GM23338 (cell line): ENCODE results near the gene NIT1. TPM values are rescaled to one million over a fixed set of nuclear protein-coding genes. Genes with fewer than 3 reads are reported as not detected.

Experiments
- ATAC-seq: fragments of 200-7000 bp; cut with Tn5 transposase; 3 replicates; pipeline ENCODE4 v1.9.1; 2020
- DNase-seq: peaks from one replicate; pipeline ENCODE4 v3.0.0-alpha.2; 2015; ENCODE audit warnings: low spot score
- H2AFZ ChIP-seq: fragments of 200-600 bp; sonication (generic); 2 replicates; pipeline ENCODE4 v1.8.0; 2016; ENCODE audit warnings: antibody characterized with exemption, mild to moderate bottlenecking, moderate library complexity
- H3F3A ChIP-seq: fragments of 200-600 bp; sonication (generic); replicated peaks from 2 replicates; pipeline ENCODE4 v1.8.0; 2017; ENCODE audit warnings: antibody characterized with exemption, mixed run types, low read depth
- H3K27ac ChIP-seq: fragments of 200-600 bp; sonication (generic); 2 replicates; pipeline ENCODE4 v1.6.1; 2016; ENCODE audit warnings: low read depth
- H3K27me3 ChIP-seq: fragments of 200-600 bp; sonication (generic); 2 replicates; pipeline ENCODE4 v1.8.0; 2016; ENCODE audit warnings: mild to moderate bottlenecking, mixed run types, moderate library complexity; ENCODE audit not compliant: insufficient read depth
- H3K36me3 ChIP-seq: fragments of 200-600 bp; sonication (generic); 2 replicates; pipeline ENCODE4 v1.8.0; 2016; ENCODE audit warnings: mild to moderate bottlenecking; ENCODE audit not compliant: insufficient read depth
- H3K4me1 ChIP-seq: fragments of 200-600 bp; sonication (generic); 2 replicates; pipeline ENCODE4 v1.8.0; 2016; ENCODE audit warnings: mild to moderate bottlenecking, moderate library complexity; ENCODE audit not compliant: insufficient read depth
- H3K4me2 ChIP-seq: fragments of 200-600 bp; sonication (generic); 2 replicates; pipeline ENCODE4 v1.7.1; 2017; ENCODE audit warnings: mixed run types
- H3K4me3 ChIP-seq: fragments of 200-600 bp; sonication (generic); 2 replicates; pipeline ENCODE4 v1.6.1; 2016; ENCODE audit warnings: mixed run types
- H3K79me2 ChIP-seq: fragments of 200-600 bp; sonication (generic); replicated peaks from 2 replicates; pipeline ENCODE4 v1.8.0; 2017; ENCODE audit warnings: mild to moderate bottlenecking; ENCODE audit not compliant: insufficient read depth
- H3K9me2 ChIP-seq: fragments of 200-600 bp; sonication (generic); 2 replicates; pipeline ENCODE4 v1.8.0; 2017; ENCODE audit not compliant: insufficient read depth
- H4K20me1 ChIP-seq: fragments of 200-600 bp; sonication (generic); replicated peaks from 2 replicates; pipeline ENCODE4 v1.8.0; 2017; ENCODE audit warnings: mild to moderate bottlenecking; ENCODE audit not compliant: insufficient read depth
- H3K27ac Mint-ChIP-seq: 2 replicates; pipeline ENCODE4 v1.8.0; 2020; ENCODE audit warnings: inconsistent platforms, mild to moderate bottlenecking, moderate library complexity, mixed read lengths
- H3K27me3 Mint-ChIP-seq: 3 replicates; pipeline ENCODE4 v1.8.0; 2022; ENCODE audit warnings: low read depth, mild to moderate bottlenecking, moderate library complexity, mixed read lengths, inconsistent platforms; ENCODE audit not compliant: insufficient read depth, poor library complexity
- H3K36me3 Mint-ChIP-seq: 3 replicates; pipeline ENCODE4 v1.8.0; 2021; ENCODE audit warnings: low read depth, mild to moderate bottlenecking, inconsistent platforms, moderate library complexity, mixed read lengths
- H3K4me1 Mint-ChIP-seq: 3 replicates; pipeline ENCODE4 v1.8.0; 2020; ENCODE audit warnings: mild to moderate bottlenecking, inconsistent platforms, mixed read lengths
- H3K4me3 Mint-ChIP-seq: 3 replicates; pipeline ENCODE4 v1.8.0; 2021; ENCODE audit warnings: moderate library complexity, mild to moderate bottlenecking, inconsistent platforms, mixed read lengths
- H3K9me3 Mint-ChIP-seq: 3 replicates; pipeline ENCODE4 v1.8.0; 2020; ENCODE audit warnings: moderate library complexity, mild to moderate bottlenecking, inconsistent platforms, mixed read lengths
- NANOG ChIP-seq: IDR thresholded peaks from 2 replicates; pipeline ENCODE4 v1.6.1; 2016; ENCODE audit warnings: antibody characterized with exemption, borderline replicate concordance
- POLR2AphosphoS5 ChIP-seq: IDR thresholded peaks from 2 replicates; pipeline ENCODE4 v1.6.1; 2016; ENCODE audit warnings: antibody characterized with exemption, low read depth
- REST ChIP-seq: IDR thresholded peaks from one replicate; pipeline ENCODE4 v1.6.1; 2018; ENCODE audit warnings: antibody characterized with exemption; ENCODE audit not compliant: unreplicated experiment
- STAT1 ChIP-seq: IDR thresholded peaks from one replicate; pipeline ENCODE4 v1.6.1; 2016; ENCODE audit warnings: antibody characterized with exemption; ENCODE audit not compliant: unreplicated experiment
- ZNF114 ChIP-seq: fragments of 250-450 bp; sonication (Bioruptor Pico); IDR thresholded peaks from 2 replicates; pipeline ENCODE4 v1.5.0; 2020; ENCODE audit warnings: mild to moderate bottlenecking, moderate library complexity
- ZNF331 ChIP-seq: fragments of 250-450 bp; sonication (Bioruptor Pico); IDR thresholded peaks from 2 replicates; pipeline ENCODE4 v1.5.0; 2020; ENCODE audit warnings: low read depth, mild to moderate bottlenecking, moderate library complexity
- polyA plus RNA-seq: library from polyadenylated mRNA; unstranded; fragments of >200 nt; fragmentation: Nextera tagmentation; extraction: Ambion mirVana; gene quantifications from 2 replicates; pipeline ENCODE4 v1.2.1, GENCODE V29; 2016
- total RNA-seq: library from RNA; depleted of rRNA; stranded (reverse); fragments of >200 nt; shearing (Covaris generic); gene quantifications from 2 replicates; pipeline ENCODE4 v1.2.3, GENCODE V29; 2014
- TF ChIP-seq, protein P1 (sequence below): IDR thresholded peaks from 2 replicates; pipeline ENCODE4 v1.6.1; 2016; ENCODE audit warnings: antibody characterized with exemption

Gene NIT1
- total and polyA plus RNA-seq, 2 experiments from 2014 or later = 35.9 to 43.0 TPM

DNA sequence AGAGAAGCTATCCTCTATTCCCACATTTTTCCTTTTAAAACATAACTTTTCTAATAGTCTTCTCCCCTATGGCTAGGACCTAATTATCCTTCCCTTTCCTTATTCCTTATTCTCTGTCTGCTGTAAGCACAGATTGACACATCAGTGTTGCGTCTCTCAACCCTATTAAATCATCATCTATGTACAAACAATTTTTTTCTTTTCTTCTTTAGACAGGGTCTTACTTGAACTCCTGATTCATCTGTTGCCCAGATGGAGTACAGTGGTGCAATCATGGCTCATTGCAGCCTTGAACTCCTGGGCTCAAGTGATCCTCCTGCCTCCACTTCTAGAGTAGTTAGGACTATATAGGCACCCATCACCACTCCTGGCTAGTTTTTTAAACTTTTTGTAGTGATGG, 11.5 kb upstream of the NIT1 start:
- H3K27me3 Mint-ChIP-seq = no peaks in the 10 kb centered on the region
- peaks cover 10% of the 10 kb centered on the region for H3K36me3 Mint-ChIP-seq
- H3K79me2 ChIP-seq = peaks cover 66% of the 10 kb centered on the region
- no peak for TF ChIP-seq NANOG
- TF ChIP-seq, protein P1, sequence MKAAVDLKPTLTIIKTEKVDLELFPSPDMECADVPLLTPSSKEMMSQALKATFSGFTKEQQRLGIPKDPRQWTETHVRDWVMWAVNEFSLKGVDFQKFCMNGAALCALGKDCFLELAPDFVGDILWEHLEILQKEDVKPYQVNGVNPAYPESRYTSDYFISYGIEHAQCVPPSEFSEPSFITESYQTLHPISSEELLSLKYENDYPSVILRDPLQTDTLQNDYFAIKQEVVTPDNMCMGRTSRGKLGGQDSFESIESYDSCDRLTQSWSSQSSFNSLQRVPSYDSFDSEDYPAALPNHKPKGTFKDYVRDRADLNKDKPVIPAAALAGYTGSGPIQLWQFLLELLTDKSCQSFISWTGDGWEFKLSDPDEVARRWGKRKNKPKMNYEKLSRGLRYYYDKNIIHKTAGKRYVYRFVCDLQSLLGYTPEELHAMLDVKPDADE = no peak
- TF ChIP-seq ZNF114 = no peak
- TF ChIP-seq ZNF331 (CRISPR knock-in tag) = no peak
- TF ChIP-seq STAT1 = no peak
- TF ChIP-seq REST = no peak
- no peak overlapping the region for H3K27ac Mint-ChIP-seq
- no peaks in the 10 kb centered on the region; the same call in 2 of the 3 replicates for H3K9me3 Mint-ChIP-seq
- H2AFZ ChIP-seq = no peak overlapping the region
- H3K4me3 Mint-ChIP-seq = no peak overlapping the region
- no peaks in the 10 kb centered on the region; the same call in 2 of the 3 replicates for H3K4me1 Mint-ChIP-seq
- no peak overlapping the region for H3K4me3 ChIP-seq
- no peaks in the 10 kb centered on the region; the same call in 1 of the 2 replicates for H3K36me3 ChIP-seq
- H3K27me3 ChIP-seq = no peaks in the 10 kb centered on the region
- no peak overlapping the region for H3K27ac ChIP-seq
- 0 out of 2 replicates have a peak, but pooled peaks cover 3% of the 10 kb centered on the region for H3F3A ChIP-seq
- no peaks in the 10 kb centered on the region for H3K9me2 ChIP-seq
- no peaks in the 10 kb centered on the region for H3K4me1 ChIP-seq
- no peak for ATAC-seq
- peaks cover 28% of the 10 kb centered on the region for H4K20me1 ChIP-seq
- no peak for DNase-seq
- H3K4me2 ChIP-seq = no peak overlapping the region

DNA sequence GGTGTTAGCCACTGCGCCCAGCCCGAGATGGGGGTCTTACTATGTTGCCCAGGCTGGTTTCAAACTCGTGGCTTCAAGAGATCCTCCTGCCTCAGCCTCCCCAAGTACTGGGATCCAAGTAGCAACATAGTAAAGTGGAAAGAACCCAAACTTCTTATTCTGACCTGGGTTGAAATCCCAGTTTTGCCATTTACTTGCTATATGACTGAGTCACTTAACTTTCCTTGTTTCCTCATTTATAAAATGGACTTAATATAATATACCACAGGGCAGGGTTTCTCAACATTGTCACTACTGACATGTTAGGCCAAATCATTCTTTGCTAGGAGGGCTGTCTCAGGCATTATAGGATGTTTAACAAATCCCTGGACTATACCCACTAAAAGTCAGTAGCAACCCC, 6.8 kb upstream of the NIT1 start:
- Histone ChIP-seq H3K4me3 (no peak overlapping the region), H3K4me1 (peaks cover under 1% of the 10 kb centered on the region; the same call in 1 of the 2 replicates), H3F3A (0 out of 2 replicates have a peak, but pooled peaks cover 8% of the 10 kb centered on the region), H3K4me2 (no peak overlapping the region), H3K36me3 (no peaks in the 10 kb centered on the region; the same call in 1 of the 2 replicates), H3K27me3 (no peaks in the 10 kb centered on the region), H3K9me2 (no peaks in the 10 kb centered on the region), H4K20me1 (peaks cover 45% of the 10 kb centered on the region), H2AFZ (no peak overlapping the region), H3K79me2 (peaks cover 94% of the 10 kb centered on the region), H3K27ac (no peak overlapping the region)
- no peak for TF ChIP-seq POLR2AphosphoS5
- no peak for TF ChIP-seq REST
- DNase-seq (no peak), ATAC-seq (no peak)
- Mint-ChIP-seq H3K27me3 (no peaks in the 10 kb centered on the region), H3K9me3 (no peaks in the 10 kb centered on the region), H3K4me1 (no peaks in the 10 kb centered on the region; the same call in 2 of the 3 replicates), H3K36me3 (peaks cover 4% of the 10 kb centered on the region; the same call in 1 of the 3 replicates), H3K27ac (no peak overlapping the region), H3K4me3 (no peak overlapping the region)
